Right ventricle myocardium superior (tissue), 1 donor: Measurements from ENCODE around the gene SYNE1. TPM values are rescaled to one million over a fixed set of nuclear protein-coding genes. Genes with fewer than 3 reads are reported as not detected.
A peak's percentile ranks its signal among the peaks of the same experiment; 100 is the strongest.

Experiments used
- ATAC-seq: fragments of 200-7000 bp; cut with Tn5 transposase; one replicate; pipeline ENCODE4 v1.9.1; 2020; ENCODE audit warnings: mild to moderate bottlenecking; ENCODE audit not compliant: poor library complexity
- DNase-seq: peaks from one replicate; pipeline ENCODE4 v3.0.0-alpha.2; 2020
- intact Hi-C: fragments of 100-400 bp; cut with DNase I; formaldehyde crosslinking; loops from one replicate; pipeline ENCODE4 v1.11.2; 2022
- total RNA-seq: library from RNA; stranded (reverse); fragmentation: NEBNext Ultra II Directional; extraction: Animal tissue kit (Norgen Biotek cat#: 25700); gene quantifications from one replicate; pipeline ENCODE4 v1.2.1, GENCODE V29; 2021
- donor health status: DM: no; HTN: yes; CAD: no; lungs with severe emphysema.

SYNE1 gene
- total RNA-seq, 1 donor from 2014 or later: 80.1 TPM

- no peak for DNase-seq
- peak; percentile 36 for ATAC-seq
- intact Hi-C loops: no loop called here
Observed at GRCh38 chr6:152313542-152314482, 323.4 kb downstream of the SYNE1 start.

- DNase-seq (no peak), ATAC-seq (no peak)
- intact Hi-C loops: no loop called here
Observed at GRCh38 chr6:152312434-152312833, 324.7 kb downstream of the SYNE1 start.

GRCh38 chr6:152310371-152310954, 326.7 kb downstream of the SYNE1 start:
- DNase-seq (no peak), ATAC-seq (no peak)
- intact Hi-C loops: no loop called here

GRCh38 chr6:152309648-152310047, 327.5 kb downstream of the SYNE1 start:
- ATAC-seq: no peak
- intact Hi-C loops: no loop called here
- DNase-seq: no peak

GRCh38 chr6:152309006-152309405, 328.2 kb downstream of the SYNE1 start:
- ATAC-seq (no peak), DNase-seq (no peak)
- intact Hi-C loops: no loop called here

GRCh38 chr6:152308306-152308705, 328.9 kb downstream of the SYNE1 start:
- DNase-seq (no peak), ATAC-seq (no peak)
- intact Hi-C loops: no loop called here

- intact Hi-C loops: no loop called here
- ATAC-seq (no peak), DNase-seq (no peak)
Observed at GRCh38 chr6:152305672-152306071, 331.5 kb downstream of the SYNE1 start.

- peak; percentile 98 for ATAC-seq
- DNase-seq: peak; percentile 93
- intact Hi-C loops: no loop called here
Observed at GRCh38 chr6:152301765-152302568, 335.2 kb downstream of the SYNE1 start.

GRCh38 chr6:152301021-152301764, 336.0 kb downstream of the SYNE1 start:
- no peak for DNase-seq
- intact Hi-C loops: no loop called here
- peak; percentile 52 for ATAC-seq

- intact Hi-C loops: no loop called here
- ATAC-seq: no peak
- no peak for DNase-seq
Observed at GRCh38 chr6:152300517-152300916, 336.6 kb downstream of the SYNE1 start.

- intact Hi-C loops: no loop called here
- no peak for DNase-seq
- no peak for ATAC-seq
Observed at GRCh38 chr6:152298848-152299735, 338.1 kb downstream of the SYNE1 start.

GRCh38 chr6:152298055-152298647, 339.0 kb downstream of the SYNE1 start:
- ATAC-seq (no peak), DNase-seq (no peak)
- intact Hi-C loops: no loop called here

- intact Hi-C loops: no loop called here
- ATAC-seq: no peak
- no peak for DNase-seq
Observed at GRCh38 chr6:152296648-152297376, 340.4 kb downstream of the SYNE1 start.

GRCh38 chr6:152295920-152296319, 341.2 kb downstream of the SYNE1 start:
- ATAC-seq (no peak), DNase-seq (no peak)
- intact Hi-C loops: no loop called here

- DNase-seq: no peak
- ATAC-seq: no peak
- intact Hi-C loops: no loop called here
Observed at GRCh38 chr6:152295346-152295745, 341.8 kb downstream of the SYNE1 start.

GRCh38 chr6:152293404-152293803, 343.8 kb downstream of the SYNE1 start:
- ATAC-seq (peak; percentile 53), DNase-seq (peak; percentile 51)
- intact Hi-C loops: no loop called here

- ATAC-seq (peak; percentile 69), DNase-seq (no peak)
- intact Hi-C loops: no loop called here
Observed at GRCh38 chr6:152292555-152292954, 344.6 kb downstream of the SYNE1 start.
